Activated naive CD4-positive, alpha-beta T cell (primary cell): ENCODE measurements around the gene VAV1.

ENCODE experiments used
- DNase-seq, 4 experiments: peaks; one replicate each; lab custom pipeline; 2025; lab: John Stamatoyannopoulos, UW

Gene VAV1, protein sequence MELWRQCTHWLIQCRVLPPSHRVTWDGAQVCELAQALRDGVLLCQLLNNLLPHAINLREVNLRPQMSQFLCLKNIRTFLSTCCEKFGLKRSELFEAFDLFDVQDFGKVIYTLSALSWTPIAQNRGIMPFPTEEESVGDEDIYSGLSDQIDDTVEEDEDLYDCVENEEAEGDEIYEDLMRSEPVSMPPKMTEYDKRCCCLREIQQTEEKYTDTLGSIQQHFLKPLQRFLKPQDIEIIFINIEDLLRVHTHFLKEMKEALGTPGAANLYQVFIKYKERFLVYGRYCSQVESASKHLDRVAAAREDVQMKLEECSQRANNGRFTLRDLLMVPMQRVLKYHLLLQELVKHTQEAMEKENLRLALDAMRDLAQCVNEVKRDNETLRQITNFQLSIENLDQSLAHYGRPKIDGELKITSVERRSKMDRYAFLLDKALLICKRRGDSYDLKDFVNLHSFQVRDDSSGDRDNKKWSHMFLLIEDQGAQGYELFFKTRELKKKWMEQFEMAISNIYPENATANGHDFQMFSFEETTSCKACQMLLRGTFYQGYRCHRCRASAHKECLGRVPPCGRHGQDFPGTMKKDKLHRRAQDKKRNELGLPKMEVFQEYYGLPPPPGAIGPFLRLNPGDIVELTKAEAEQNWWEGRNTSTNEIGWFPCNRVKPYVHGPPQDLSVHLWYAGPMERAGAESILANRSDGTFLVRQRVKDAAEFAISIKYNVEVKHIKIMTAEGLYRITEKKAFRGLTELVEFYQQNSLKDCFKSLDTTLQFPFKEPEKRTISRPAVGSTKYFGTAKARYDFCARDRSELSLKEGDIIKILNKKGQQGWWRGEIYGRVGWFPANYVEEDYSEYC

DNA sequence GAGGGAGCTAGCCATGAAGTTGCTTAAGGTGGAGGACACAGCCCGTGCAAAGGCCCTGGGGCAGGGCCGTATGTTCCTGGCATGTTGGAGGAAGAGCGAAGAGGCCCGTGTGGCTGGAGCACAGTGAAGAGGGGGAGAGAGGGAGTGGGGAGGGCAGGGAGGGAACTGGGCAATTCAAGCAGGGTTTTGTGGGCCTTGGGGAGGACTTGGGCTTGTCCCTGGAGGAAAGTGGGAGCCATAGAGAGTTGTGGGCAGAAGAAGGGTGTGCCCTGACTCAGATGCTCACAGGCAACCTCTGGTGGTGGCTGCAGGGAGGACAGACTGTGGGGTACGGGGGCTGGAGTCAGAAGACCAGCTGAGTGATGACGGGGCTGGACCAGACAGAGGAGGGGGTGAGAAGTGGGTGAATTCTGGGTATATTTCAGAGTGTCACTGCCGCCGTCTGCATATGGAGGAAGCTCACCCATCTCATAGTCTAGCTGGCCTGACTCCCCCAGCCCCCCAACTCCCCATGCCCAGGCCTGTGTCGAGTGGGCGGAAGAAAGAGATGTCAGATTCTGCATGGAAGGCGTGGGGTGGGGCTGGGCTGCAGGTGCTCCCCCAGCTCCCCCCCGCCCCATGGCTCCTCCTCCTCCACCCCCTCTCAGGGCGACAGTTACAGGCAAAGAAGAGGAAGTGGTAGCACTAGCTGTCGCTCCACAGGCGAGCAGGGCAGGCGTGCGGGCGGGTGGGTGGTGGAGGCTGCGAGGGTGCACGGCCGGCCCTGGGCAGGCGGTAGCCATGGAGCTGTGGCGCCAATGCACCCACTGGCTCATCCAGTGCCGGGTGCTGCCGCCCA, at the start of gene VAV1:
Gene VAV1 (plus strand): TSS at position 681 of the 838 bp plus-strand sequence. CDS start 100 bp downstream, at position 781.
- DNase-seq: peak; percentile 15 to 78 (median 50)

DNA sequence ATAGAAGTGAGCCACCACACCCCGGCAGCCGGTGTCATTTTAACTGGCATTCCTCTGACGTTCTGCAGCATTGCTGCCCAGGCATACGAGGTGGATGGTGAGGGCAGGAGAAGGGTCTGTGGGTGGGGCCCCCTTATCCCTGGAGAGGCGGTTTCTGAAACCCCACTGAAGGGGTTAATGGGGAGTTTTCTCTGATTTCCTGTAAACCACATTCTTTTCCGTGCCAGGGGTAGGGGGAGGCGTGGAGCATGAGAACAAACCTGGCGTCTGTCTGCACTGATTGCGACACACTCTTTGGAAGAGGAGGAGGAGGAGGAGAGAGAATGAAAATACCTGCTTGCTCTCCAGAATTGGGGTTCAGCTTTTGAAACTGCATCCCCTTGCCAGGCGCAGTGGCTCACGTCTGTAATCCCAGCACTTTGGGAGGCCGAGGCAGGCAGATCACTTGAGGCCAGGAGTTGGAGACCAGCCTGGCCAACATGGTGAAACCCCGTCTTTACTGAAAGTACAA, 49.3 kb upstream of the VAV1 start:
- no peak for DNase-seq

DNA sequence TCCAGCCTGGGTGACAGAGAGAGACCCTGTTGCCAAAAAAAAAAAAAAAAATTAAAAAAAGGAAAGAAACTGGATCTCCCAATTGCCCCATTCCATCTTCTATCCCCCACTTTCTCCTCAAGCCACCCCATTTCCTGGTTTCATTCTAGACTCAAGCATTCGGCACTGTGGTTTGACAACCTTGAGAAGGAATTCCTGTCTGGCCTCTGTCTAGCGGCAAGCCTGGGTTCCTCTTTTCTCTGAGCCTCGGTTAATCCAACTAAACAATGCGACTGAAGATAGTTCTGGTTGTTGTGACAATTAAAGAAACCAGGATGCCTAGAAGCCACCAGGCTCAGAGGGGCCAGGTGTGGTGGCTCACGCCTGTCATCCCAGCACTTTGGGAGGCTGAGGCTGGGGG, 48.8 kb upstream of the VAV1 start:
- DNase-seq: no peak

DNA sequence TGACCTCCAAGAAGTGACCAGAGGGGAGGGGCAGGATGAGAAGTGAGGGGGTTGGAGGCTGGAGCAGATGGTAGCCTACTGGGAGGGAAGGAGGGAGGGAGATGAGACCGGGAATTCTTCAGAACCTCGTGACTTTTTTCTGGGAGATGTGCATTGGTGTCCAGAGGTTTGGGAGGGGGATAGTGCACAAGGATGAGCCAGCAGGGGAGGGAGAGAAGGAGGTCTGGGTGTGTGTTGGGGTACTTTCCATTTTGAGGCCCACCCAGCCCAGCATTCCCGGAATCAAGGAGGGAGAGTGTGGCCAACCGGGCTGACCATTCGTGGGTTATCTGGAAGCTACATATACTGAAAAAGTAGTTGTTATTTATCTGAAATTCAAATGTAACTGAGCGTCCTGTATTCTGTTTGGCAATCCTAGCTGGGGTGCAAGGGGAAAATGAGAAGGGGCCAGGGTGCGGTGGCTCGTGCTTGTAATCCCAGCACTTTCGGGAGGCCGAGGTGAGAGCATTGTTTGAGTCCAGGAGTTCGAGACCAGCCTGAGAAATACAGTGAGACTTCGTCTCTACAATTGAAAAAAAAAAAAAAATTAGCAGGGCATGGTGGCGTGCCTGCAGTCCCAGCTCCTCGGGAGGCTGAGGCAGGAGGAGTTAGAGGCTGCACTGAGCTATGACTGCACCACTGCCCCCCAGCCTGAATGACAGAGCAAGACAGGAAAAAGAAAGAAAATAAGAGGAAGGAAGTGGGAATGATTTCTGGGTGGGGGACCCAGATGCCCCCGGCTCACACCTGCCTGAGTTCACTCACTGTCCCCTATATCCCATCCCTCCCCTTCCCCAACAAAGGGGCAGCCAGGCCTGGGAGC, 47.6 kb upstream of the VAV1 start:
- DNase-seq: no peak

DNA sequence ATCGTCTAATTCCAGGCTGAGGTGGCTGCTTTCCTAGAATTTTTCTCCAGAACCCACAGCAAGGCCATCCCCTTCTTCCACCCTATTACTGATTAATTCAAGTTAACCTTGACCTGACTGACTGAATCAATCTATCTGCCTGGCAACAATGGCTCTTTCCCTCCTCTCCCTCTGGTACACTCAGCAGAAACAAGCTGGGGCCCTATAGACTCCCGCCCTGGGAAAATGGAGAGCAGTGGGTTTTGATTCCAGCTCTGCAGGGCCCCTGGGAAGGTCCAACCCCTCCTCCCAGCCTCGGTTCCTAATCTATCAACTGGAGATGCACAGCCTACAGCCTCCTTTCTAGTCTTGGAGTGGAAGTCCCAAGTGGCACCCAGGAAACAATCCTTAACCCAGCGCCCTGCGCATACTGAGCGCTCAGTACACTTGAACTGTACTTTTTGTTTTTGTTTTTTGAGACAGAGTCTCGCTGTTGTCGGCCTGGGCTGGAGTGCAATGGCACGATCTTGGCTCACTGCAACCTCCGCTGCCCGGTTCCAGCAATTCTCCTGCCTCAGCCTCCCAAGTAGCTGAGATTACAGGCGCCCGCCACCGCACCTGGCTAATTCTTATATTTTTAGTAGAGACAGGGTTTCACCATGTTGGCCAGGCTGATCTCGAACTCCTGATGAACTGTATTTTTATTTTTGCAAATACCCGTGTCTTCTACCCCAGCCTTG, 46.8 kb upstream of the VAV1 start:
- no peak for DNase-seq

DNA sequence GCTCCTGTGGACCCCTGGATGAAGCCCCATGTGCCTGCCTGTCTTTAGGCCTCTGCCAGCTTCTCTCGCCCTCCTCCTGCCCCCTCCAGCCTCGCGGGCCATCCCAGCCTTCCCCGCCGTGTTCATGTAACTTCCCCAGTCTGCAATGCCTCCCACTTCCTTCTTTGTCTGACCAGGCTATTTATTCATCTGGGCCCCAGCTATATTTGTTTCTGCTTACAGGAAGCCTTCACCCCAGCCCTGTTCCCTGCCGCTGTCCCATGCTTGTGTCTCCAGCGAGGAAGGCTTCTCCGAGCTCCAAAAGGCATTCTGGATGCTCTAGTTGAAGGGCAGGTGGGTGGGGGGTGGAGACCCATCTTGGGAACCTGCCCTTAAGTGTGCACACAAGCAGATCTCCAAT, 44.2 kb upstream of the VAV1 start:
- no peak for DNase-seq

DNA sequence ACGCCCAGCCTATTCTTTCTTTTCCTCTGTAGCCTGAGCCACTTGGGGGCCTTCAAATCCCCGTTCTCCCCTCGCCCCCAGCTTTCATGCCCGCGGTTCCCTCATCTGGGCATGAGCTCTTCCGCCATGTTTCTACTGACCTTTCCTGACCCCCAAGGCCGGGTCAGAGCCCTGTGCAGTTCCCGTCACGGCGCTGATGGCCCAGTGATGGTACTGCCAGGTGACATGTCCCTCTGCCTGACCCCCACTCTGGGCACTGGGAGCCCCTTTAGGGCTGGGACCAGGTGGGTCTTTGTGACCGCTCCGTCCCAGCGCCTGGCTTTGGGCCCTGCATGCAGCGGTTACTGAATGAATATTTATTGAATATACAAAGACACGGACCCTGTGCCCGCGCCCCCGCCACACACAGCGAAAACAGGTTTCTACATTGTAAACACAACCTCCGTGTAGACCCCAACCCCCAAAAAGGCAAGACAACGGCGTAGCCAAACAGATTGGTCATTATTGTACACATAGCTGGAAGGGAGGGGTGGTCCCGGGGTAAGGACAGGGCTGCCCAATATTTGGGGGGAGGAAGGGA, 42.8 kb upstream of the VAV1 start:
- DNase-seq: no peak

DNA sequence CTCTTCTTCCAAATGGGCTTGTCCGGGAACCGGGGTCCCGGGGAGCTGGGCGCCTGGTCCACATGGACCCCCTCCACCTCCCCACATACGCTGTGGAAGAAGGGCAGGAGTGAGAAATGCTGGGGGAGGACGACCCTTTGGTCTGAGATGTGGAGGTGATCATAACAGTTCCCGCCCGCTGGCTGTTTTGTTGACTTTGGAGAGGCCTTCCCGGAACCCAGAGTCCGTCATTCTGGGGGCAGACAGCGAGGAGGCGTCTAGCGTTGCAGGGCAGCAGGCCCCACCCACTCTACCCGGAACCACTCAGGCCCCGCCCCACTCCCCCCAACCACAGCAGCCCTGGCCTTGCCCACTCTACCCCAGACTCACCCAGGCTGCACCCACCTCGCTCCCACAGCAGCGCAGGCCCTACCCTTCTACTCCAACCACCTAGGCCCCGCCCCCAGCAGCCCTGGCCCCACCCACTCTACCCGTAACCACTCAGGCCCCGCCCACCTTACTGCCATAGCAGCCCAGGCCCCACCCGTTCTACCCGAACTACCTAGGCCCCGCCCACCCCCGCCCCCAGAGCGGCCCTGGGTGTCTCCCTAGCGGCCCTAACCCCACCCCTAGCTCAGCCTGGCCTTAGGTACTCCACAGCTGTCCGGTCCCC, 42.2 kb upstream of the VAV1 start:
- DNase-seq: no peak

DNA sequence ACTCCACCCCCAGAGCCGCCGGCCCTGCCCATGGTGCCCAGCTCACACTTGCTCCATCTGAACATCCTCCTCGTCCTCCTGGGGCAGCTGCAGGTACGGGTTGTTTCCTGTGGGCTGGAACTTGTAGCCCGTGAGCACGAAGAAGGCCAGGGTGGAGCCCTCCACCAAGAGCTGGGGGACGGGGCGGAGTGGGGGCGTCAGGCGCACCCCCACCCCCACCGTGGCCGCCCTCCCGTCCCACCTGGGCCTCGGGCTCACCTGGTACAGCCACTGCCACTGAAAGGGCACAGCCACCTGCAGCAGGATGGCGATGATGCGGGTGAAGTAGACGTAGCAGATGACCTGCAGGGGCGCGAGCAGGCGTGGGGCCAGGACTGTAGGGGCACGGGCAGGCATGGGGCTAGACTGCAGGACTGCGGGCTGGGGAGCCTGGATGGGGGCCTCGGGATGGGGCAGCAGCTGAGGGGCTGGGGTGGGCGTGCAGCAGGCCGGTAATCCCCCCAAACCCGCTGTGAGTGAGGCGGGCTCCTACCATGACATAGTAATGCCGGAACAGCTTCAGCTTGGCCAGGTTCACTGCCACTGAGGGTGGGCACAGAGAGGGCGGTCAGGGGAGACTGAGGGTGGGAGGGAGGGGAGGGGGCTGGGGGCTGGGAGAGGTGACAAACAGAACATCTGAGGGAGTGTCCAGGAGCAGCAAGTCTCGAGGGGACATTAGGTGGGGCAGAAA, 41.4 kb upstream of the VAV1 start:
- no peak for DNase-seq

DNA sequence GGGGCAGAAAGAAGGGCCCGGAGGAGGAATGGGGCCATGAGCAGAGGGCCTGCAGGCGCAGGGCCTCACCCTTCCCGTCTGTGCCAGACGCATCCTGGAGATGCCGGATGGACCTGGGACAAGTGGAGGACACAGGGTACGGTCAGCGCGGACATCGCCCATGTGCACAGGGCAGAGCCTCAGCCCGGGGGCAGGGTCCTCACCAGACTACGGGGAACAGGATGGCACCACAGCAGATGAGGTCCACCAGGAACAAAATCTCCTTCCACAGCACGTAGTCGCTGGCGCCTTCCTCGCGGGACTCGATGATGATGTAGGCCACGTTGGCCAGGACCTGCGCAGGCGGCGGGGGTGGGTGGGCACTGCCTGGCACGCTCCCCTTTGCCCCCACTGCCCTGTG, 40.7 kb upstream of the VAV1 start:
- DNase-seq: no peak

DNA sequence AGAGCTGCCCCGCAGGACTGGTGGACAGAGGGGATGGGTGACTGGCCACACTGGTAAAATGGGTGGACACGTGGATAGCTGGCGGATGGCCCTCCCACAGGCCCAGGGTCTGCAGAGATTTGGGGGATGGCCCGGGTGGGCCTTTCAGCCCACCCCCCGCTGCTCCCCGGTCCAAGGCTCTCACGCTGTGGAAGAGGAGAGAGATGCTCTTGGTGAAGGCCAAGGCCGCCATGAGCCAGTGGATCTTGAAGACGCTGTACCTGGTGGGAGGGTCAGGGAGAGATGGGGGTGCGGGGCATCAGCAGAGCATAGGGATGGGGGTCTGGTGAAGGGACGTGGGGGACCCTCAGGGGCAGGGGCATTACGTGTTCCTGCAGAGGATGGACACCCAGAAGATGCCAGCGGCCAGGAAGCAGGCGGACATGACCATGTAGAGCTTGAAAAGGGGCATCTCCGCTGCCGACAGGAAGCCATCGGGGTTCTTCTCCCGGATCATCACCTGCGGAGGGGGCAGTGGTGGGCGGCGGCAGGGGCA, 39.6 kb upstream of the VAV1 start:
- DNase-seq: no peak

DNA sequence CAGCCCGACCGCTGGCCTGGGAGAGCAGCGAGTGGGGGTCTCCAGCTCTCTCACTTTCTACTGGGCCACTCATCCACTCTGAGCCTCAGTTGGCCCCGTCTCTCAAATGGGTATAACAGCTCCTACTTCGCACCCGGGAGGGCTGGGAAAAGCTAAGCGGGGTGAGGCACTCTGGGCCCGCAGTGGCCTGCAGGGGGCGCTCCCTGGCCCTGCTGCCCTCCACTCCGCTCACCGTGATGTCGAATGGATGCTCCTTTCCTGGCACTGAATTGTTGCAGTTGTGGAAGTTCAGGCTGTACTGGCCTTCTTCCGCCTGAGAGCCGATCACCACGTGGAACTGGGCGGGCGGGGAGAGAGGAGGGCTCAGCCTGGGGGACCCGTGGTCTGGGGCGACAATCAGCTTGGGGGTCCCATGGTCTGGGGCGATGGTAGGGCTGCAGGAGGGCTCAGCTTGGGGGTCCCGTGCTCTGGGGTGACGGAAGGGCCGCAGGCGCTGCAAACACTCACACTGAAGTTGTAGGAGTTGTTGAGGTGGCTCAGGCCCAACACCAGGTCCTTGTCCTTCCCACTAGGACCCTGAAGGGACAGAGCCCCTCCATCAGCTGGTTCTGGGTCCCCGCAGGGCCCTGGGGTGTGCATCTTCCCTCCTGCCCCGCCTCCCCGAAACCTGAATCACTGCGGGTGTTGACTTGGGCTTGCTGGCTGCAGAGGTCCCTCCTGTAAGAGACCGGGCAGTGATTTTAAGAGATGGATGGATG, 39.0 kb upstream of the VAV1 start:
- no peak for DNase-seq

DNA sequence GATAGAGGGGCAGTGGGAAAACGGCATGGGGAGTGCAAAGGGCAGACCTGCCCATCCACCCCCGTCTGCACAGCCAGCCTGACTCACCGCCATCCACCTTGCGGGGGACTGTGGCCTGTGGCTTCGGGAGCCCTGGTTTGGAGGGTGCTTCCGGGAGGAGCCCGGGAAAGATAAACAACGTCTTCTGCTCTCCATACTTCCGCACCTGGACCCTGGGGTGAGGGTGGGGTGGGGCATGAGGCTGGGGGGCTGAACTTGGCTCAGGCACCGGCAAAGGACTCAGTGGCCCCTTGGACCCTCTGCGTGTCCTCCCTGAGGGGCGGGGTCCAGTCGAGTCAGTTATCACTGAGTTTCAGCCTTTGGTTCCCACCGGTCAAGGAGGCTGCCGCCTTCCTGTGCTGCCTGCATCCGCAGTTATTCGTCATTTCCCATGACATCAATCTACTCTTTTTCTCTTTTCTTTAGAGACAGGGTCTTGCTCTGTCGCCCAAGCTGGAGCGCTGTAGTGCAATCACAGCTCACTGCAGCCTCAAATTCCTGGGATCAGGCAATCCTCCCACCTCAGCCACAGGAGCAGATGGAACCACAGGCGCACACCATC, 38.3 kb upstream of the VAV1 start:
- DNase-seq: no peak

DNA sequence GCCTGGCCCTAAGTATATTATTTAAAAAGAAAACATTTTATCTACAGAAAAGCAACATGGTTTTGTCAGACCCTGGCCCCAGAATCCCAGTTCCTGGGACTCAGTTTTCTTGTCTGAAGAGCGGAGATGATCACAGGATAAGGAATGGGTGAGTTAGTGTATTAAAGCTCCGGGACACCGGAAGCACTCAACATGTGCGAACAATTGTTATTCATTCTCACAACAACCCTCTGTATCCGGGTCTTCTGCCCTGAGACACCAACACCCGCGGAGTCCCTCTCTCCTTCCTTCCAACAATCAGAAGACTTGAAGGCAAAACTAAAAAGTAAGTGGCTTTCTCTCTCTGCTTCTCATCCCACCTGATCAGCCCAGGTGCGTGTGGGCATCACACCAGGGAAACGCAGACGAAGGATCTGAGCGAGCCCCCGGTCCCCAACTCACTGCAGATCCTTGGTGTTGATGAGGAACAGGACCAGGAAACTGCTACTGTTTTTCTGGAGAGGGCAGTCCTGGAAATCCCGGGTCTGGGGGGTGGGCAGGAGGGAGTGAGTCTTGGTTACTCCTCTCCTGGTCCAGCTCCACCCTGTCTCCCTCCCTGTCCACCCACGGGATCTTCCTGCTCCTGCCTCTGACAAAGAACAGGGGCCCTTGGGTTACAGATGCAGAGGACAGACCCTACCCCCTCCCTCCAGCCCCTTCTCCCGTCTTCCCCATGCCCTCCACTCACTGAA, 37.2 kb upstream of the VAV1 start:
- DNase-seq: no peak

DNA sequence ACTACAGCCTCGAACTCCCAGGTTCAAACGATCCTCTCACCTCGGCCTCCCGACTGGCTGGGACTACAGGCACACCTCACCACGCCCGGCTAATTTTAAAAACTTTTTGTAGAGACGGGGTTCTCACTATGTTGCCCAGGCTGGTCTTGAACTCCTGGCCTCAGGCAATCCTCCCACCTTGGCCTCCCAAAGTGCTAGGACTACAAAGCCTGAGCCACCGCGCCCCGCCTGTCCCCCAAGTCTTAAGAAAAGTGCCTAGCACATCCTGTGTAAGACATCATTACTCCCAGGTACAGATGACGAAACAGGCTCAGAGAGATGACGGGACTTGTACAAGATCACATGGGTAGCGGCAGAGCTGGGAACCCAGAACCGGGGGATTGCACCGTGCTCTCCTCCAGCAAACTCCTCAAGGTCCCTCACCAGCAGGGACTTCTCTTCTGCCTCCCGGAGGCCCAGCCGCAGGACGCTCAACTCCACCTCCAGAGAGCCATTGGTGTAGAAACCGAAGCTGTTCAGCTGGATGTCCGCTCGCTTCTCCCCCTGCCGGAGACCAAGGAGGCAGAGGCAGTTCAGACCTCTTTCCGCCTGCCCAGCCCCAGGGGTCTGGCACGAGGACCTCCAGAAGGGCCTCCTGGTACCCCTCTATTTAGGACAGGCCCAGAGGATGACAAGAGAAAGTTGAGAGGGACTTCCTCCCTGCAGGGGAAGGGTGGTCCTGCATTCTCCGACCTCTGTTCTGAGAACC, 36.2 kb upstream of the VAV1 start:
- peak in 3 of 4 experiments; percentile 13 to 47 (median 29) for DNase-seq

DNA sequence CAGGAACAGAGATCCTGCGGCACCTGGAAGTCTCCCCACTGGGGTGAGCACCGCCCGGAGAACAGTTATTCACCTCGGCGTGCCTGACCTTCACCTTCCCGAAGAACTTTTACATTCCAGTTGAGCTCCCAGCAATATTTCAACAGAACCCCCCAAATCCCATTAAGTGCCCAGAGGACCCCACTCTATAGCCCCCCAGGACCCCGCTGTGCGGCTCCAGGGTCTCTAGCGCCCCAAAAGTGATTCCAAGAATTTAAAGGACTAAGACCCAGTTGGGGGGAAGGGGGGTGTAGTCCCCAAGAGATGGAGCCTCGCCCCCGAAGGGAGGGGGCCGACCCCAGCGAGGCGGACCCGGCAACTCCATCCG, 35.6 kb upstream of the VAV1 start:
- peak in 1 of 4 experiments; percentile 44 for DNase-seq
